ENCODE data around the gene ELP4.
"Not testable (repeated sequence)": the region's sequence is repeated elsewhere in the genome, so short reads cannot be mapped to it uniquely, and the experiment has no call there.

The ELP4 gene

GRCh38 chr11:31649129-31649966 lies 139.8 kb downstream of the ELP4 start:
- DNase-seq = no peak

GRCh38 chr11:31651208-31651607 lies 141.6 kb downstream of the ELP4 start:
- no peak for DNase-seq

- DNase-seq = no peak
Measured at GRCh38 chr11:31651822-31652221, 142.3 kb downstream of the ELP4 start.

GRCh38 chr11:31652528-31652927 lies 143.0 kb downstream of the ELP4 start:
- DNase-seq = no peak

GRCh38 chr11:31655483-31655882 lies 145.9 kb downstream of the ELP4 start:
- DNase-seq = no peak

GRCh38 chr11:31656051-31656450 lies 146.5 kb downstream of the ELP4 start:
- no peak for DNase-seq

- no peak for DNase-seq
Measured at GRCh38 chr11:31657091-31657490, 147.5 kb downstream of the ELP4 start.

- no peak for DNase-seq
Measured at GRCh38 chr11:31664129-31664528, 154.6 kb downstream of the ELP4 start.

- DNase-seq = no peak
Measured at GRCh38 chr11:31664954-31665353, 155.4 kb downstream of the ELP4 start.

GRCh38 chr11:31671681-31672080 lies 162.1 kb downstream of the ELP4 start:
- no peak for DNase-seq

- not testable (repeated sequence) for DNase-seq
Measured at GRCh38 chr11:31673108-31673507, 163.5 kb downstream of the ELP4 start.

GRCh38 chr11:31676280-31676982 lies 166.9 kb downstream of the ELP4 start:
- no peak for DNase-seq

GRCh38 chr11:31680770-31681169 lies 171.2 kb downstream of the ELP4 start:
- DNase-seq = no peak

GRCh38 chr11:31687256-31687655 lies 177.7 kb downstream of the ELP4 start:
- no peak for DNase-seq

GRCh38 chr11:31687861-31688260 lies 178.3 kb downstream of the ELP4 start:
- no peak for DNase-seq

- no peak for DNase-seq
Measured at GRCh38 chr11:31689559-31689958, 180.0 kb downstream of the ELP4 start.

- no peak for DNase-seq
Measured at GRCh38 chr11:31690041-31690440, 180.5 kb downstream of the ELP4 start.

GRCh38 chr11:31690516-31690915 lies 180.9 kb downstream of the ELP4 start:
- no peak for DNase-seq

- DNase-seq = no peak
Measured at GRCh38 chr11:31692466-31692865, 182.9 kb downstream of the ELP4 start.

GRCh38 chr11:31697049-31697448 lies 187.5 kb downstream of the ELP4 start:
- DNase-seq = not testable (repeated sequence)

GRCh38 chr11:31699066-31699465 lies 189.5 kb downstream of the ELP4 start:
- DNase-seq = no peak

- DNase-seq = no peak
Measured at GRCh38 chr11:31702966-31703365, 193.4 kb downstream of the ELP4 start.

- DNase-seq = no peak
Measured at GRCh38 chr11:31706357-31706756, 196.8 kb downstream of the ELP4 start.

GRCh38 chr11:31711137-31711536 lies 201.6 kb downstream of the ELP4 start:
- no peak for DNase-seq
